D721Med (cell line): ENCODE measurements around the gene ITGB5.

ENCODE experiments used
- DNase-seq: peaks from one replicate; pipeline ENCODE4 v3.0.0; 2011; ENCODE audit warnings: low spot score; ENCODE audit not compliant: insufficient read length
- FAIRE-seq: peaks from 2 replicates; lab custom pipeline; 2011; peaks lifted over from hg19 to GRCh38; lab: Jason Lieb, UNC
- TF ChIP-seq, protein P1 (sequence below): IDR thresholded peaks from 2 replicates; pipeline ENCODE4 v1.5.1; 2012; ENCODE audit warnings: mild to moderate bottlenecking, control low read depth; ENCODE audit not compliant: insufficient read depth; ENCODE audit errors: missing control alignments

The ITGB5 gene

DNA sequence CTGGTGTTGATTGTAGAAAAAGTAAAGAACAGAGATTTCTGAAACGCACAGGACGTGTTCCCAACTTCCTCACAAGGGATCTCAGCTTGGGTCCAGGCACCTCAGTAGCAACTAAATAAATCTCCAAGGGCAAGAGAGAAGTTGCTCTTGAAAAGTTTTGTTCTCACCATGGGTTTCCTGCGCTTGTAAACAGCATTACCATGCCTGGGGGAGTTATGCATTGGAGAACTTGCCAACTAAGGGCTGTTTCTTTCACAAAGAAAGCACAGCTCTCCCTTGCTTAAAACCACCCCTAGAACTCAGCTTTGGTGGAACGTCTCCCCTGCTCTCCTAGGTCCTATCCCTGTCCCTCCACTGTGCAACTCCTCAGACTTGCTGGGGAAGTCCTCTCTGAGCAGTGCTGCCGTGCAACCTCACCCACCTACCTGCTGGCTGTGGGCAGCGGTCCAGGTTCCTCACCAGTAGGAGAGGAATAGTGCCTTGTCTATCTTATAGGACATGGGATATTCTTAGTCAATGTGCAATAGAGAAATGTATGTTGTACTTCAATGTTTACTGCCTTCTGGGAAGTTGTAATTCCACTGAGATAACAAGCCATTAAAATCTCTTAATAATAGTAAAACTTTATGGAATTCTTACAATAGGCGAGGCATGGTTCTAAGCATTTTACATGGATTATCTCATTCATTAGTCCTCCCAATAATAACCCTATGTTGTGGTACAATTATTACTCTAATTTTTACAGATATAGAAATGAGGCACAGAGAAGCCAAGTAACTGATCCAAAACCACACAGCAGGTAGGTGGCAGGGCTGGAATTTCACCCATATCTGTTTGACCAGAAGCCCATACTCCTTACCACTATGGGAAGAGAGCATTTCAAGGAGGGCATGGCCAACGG is 105.4 kb downstream of the ITGB5 start:
- TF ChIP-seq, protein P1, sequence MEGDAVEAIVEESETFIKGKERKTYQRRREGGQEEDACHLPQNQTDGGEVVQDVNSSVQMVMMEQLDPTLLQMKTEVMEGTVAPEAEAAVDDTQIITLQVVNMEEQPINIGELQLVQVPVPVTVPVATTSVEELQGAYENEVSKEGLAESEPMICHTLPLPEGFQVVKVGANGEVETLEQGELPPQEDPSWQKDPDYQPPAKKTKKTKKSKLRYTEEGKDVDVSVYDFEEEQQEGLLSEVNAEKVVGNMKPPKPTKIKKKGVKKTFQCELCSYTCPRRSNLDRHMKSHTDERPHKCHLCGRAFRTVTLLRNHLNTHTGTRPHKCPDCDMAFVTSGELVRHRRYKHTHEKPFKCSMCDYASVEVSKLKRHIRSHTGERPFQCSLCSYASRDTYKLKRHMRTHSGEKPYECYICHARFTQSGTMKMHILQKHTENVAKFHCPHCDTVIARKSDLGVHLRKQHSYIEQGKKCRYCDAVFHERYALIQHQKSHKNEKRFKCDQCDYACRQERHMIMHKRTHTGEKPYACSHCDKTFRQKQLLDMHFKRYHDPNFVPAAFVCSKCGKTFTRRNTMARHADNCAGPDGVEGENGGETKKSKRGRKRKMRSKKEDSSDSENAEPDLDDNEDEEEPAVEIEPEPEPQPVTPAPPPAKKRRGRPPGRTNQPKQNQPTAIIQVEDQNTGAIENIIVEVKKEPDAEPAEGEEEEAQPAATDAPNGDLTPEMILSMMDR = no peak
- DNase-seq = no peak
- no peak for FAIRE-seq

DNA sequence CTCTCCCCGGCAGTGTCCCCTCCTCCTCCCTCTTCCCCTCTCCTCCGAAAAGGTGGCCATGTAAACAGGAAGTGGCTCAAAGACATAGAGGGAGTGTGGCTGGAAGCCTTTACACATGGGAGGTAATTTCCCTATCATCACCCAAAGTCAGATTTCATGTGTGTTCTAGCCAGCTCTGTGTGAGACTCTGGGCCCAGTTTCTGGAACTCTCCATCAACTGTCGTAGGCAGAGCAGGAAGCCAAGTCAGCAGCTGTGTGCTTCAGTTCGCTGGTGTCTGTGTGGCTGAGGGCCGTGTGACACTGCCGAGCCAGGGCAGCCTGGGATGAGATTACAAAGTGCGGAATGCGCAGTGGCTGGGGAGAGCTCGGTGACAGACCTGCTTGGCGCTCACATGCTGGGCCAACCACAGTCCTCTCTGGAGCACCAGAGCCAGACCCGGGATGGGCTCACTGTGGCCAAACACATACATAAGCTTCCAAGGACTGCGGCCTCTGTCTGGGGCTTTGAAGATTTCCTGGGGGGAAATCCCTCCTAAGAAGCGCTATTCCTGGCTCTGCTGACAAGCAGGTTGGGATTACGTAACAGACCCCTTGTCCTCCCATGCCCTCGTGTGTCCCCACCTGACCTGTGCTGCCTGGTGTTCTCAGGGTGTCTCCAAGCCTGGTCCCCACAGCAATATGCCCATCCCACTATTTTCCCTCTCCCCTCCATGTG is 106.2 kb downstream of the ITGB5 start:
- FAIRE-seq = no peak
- TF ChIP-seq, protein P1 = no peak
- DNase-seq = no peak

DNA sequence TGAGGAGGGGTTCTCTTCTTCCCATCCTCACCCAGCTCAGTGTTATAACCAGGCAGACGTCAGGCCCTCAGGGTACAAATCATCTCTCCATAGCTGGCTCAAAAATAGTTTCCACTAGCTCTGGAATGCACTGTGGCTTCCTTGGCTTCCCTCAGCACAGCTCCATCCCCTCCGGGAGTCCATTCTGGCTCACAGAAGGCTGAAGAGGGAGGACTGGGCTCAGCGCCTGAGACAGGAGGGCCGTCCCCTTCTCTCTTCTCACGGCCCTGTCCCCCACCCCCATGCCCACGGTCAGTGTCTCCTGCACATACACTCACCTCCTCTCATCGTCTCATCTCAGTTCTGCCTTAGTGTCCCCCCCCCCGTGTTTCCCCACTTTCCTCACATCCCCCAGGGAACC is 106.8 kb downstream of the ITGB5 start:
- DNase-seq (no peak), FAIRE-seq (no peak)
- TF ChIP-seq, protein P1 = no peak

DNA sequence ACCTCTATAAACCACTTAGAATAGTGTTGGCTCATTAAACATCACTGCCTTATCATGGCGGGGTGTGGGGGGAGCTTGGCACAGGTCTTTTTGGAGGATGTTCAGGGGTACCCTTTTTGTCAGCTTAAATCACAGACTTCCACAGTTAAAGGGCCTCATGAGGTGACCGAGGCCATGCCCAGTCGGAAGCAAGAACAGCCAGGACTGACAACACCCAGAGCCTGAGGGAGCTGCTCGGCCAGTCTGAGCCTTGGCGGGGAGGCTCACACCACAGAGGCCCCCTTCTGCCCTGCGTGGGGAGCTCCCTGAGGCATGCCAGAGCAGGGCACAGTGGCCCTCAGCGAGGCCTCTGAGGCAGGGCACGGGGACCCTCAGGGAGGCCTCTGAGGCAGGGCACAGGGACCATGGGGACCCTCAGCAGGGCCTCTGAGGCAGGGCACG is 107.4 kb downstream of the ITGB5 start:
- DNase-seq = no peak
- TF ChIP-seq, protein P1 = no peak
- FAIRE-seq = no peak

DNA sequence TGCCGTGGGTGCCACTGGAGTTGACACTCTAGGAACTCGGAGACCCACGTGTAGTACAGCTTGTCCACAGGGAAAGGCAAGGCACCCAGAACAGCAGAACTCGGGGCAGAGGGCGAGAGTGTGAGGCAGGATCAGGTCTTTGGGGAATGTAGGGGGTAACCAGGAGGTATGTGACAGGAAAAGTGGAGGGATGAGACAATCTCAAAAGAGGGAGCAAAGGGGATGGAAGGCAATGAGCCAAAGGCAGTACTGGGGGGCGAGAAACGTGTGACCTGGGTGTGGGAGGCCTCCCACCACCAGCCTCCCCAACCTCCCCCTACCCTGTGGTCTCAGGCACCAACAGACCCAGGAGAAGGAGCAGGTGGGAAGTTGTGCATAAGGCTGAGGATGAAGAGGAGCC is 108.0 kb downstream of the ITGB5 start:
- FAIRE-seq (no peak), DNase-seq (no peak)
- TF ChIP-seq, protein P1 = no peak

DNA sequence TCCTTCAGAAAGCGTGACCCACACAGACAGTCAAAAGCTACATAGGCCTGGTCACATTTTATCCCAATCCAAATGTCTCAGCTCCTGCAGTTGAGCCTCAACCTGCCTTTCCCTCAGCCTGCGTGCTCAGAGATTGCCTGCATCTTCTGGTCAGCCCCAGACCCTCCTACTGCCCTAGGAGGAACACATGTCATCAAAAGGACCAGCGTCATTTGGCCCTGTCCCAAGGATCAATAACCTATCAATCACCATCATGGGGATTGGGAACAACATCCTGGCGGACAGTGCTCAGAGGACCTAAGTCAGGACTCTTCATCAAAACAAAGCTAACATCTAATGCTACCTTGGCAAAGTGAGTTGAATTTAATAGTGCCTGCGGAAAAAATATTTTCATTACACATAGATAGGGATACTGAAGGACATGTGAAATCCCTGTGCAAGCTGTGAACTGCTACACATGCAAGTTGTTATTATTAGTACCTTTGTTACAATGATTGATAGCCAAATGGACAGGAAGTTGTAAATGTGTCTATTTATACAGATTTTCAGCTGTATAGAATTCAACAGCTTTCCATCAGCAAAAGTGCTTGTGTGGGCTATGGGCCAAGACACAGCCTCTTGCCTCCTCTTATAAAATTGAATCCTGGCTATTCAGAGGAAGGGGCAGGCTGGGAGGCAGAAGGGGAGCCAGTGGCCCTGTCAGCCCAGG is 109.2 kb downstream of the ITGB5 start:
- FAIRE-seq (no peak), DNase-seq (no peak)
- TF ChIP-seq, protein P1 = no peak
